GM12875 (cell line): Measurements from ENCODE around the gene NPL.

ENCODE experiments used
- H3K4me3 ChIP-seq: one replicate; pipeline ENCODE4 v1.5.1; 2011; ENCODE audit warnings: low read depth, low read length, control low read depth
- TF ChIP-seq, protein P1 (sequence below): IDR thresholded peaks from 2 replicates; pipeline ENCODE4 v1.5.1; 2011; ENCODE audit warnings: low read depth, mild to moderate bottlenecking, control low read depth, inconsistent platforms, low read length, moderate library complexity, borderline replicate concordance; ENCODE audit not compliant: insufficient read depth

Gene NPL

GRCh38 chr1:182877331-182877730 is 87.8 kb downstream of the NPL start:
- TF ChIP-seq, protein P1, sequence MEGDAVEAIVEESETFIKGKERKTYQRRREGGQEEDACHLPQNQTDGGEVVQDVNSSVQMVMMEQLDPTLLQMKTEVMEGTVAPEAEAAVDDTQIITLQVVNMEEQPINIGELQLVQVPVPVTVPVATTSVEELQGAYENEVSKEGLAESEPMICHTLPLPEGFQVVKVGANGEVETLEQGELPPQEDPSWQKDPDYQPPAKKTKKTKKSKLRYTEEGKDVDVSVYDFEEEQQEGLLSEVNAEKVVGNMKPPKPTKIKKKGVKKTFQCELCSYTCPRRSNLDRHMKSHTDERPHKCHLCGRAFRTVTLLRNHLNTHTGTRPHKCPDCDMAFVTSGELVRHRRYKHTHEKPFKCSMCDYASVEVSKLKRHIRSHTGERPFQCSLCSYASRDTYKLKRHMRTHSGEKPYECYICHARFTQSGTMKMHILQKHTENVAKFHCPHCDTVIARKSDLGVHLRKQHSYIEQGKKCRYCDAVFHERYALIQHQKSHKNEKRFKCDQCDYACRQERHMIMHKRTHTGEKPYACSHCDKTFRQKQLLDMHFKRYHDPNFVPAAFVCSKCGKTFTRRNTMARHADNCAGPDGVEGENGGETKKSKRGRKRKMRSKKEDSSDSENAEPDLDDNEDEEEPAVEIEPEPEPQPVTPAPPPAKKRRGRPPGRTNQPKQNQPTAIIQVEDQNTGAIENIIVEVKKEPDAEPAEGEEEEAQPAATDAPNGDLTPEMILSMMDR: no peak
- H3K4me3 ChIP-seq: no peak overlapping the region

GRCh38 chr1:182877842-182878241 is 88.3 kb downstream of the NPL start:
- no peak overlapping the region for H3K4me3 ChIP-seq
- TF ChIP-seq, protein P1: no peak
